HG02678 (cell line): ENCODE measurements around the gene RASA3.
"Not testable (repeated sequence)": the region's sequence is repeated elsewhere in the genome, so short reads cannot be mapped to it uniquely, and the experiment has no call there.

Experiments used
- ATAC-seq: cut with Tn5 transposase; IDR thresholded peaks from one replicate; pipeline ENCODE4 v1.9.1; 2021; ENCODE audit warnings: mild to moderate bottlenecking, moderate library complexity; ENCODE audit not compliant: unreplicated experiment

Gene RASA3

GRCh38 chr13:114128624-114129522 is 3.5 kb downstream of the RASA3 start:
- ATAC-seq, result peak; percentile 60

GRCh38 chr13:114128348-114128623 is 4.1 kb downstream of the RASA3 start:
- no peak for ATAC-seq

- no peak for ATAC-seq
Measured at GRCh38 chr13:114127473-114128347, 4.7 kb downstream of the RASA3 start.

GRCh38 chr13:114126789-114127472 is 5.5 kb downstream of the RASA3 start:
- no peak for ATAC-seq

GRCh38 chr13:114126086-114126485 is 6.3 kb downstream of the RASA3 start:
- ATAC-seq, result not testable (repeated sequence)

GRCh38 chr13:114125589-114125988 is 6.8 kb downstream of the RASA3 start:
- ATAC-seq, result no peak

- no peak for ATAC-seq
Measured at GRCh38 chr13:114124921-114125320, 7.5 kb downstream of the RASA3 start.

- ATAC-seq, result no peak
Measured at GRCh38 chr13:114124431-114124830, 8.0 kb downstream of the RASA3 start.

- no peak for ATAC-seq
Measured at GRCh38 chr13:114123876-114124275, 8.5 kb downstream of the RASA3 start.

- no peak for ATAC-seq
Measured at GRCh38 chr13:114123448-114123847, 9.0 kb downstream of the RASA3 start.

- ATAC-seq, result no peak
Measured at GRCh38 chr13:114122591-114123211, 9.7 kb downstream of the RASA3 start.

- no peak for ATAC-seq
Measured at GRCh38 chr13:114122127-114122511, 10.3 kb downstream of the RASA3 start.

- no peak for ATAC-seq
Measured at GRCh38 chr13:114121496-114122126, 10.8 kb downstream of the RASA3 start.

- no peak for ATAC-seq
Measured at GRCh38 chr13:114121031-114121430, 11.4 kb downstream of the RASA3 start.

GRCh38 chr13:114120591-114121011 is 11.8 kb downstream of the RASA3 start:
- ATAC-seq, result no peak

GRCh38 chr13:114119196-114119595 is 13.2 kb downstream of the RASA3 start:
- no peak for ATAC-seq

- no peak for ATAC-seq
Measured at GRCh38 chr13:114118511-114119123, 13.8 kb downstream of the RASA3 start.

GRCh38 chr13:114118086-114118485 is 14.3 kb downstream of the RASA3 start:
- no peak for ATAC-seq

- not testable (repeated sequence) for ATAC-seq
Measured at GRCh38 chr13:114117341-114117874, 15.0 kb downstream of the RASA3 start.

GRCh38 chr13:114116734-114117133 is 15.7 kb downstream of the RASA3 start:
- ATAC-seq, result no peak
